DMS114 treated with DMSO at 0.1 percent for 48 hours (cell line): ENCODE measurements around the gene DNM2.
"Not testable (repeated sequence)": the region's sequence is repeated elsewhere in the genome, so short reads cannot be mapped to it uniquely, and the experiment has no call there.

Source experiments
- DNase-seq: peaks from one replicate; lab custom pipeline; 2025; ENCODE audit not compliant: unreplicated experiment; lab: John Stamatoyannopoulos, UW

The DNM2 gene

GRCh38 chr19:10724573-10725071 lies 6.7 kb downstream of the DNM2 start:
- DNase-seq: no peak

GRCh38 chr19:10725415-10725814 lies 7.5 kb downstream of the DNM2 start:
- no peak for DNase-seq

GRCh38 chr19:10726268-10726667 lies 8.4 kb downstream of the DNM2 start:
- no peak for DNase-seq

GRCh38 chr19:10727685-10728201 lies 9.9 kb downstream of the DNM2 start:
- no peak for DNase-seq

GRCh38 chr19:10729411-10729810 lies 11.5 kb downstream of the DNM2 start:
- no peak for DNase-seq

GRCh38 chr19:10730932-10731331 lies 13.1 kb downstream of the DNM2 start:
- DNase-seq: no peak

GRCh38 chr19:10735741-10736140 lies 17.9 kb downstream of the DNM2 start:
- no peak for DNase-seq

- no peak for DNase-seq
Observed at GRCh38 chr19:10736189-10736588, 18.3 kb downstream of the DNM2 start.

GRCh38 chr19:10736916-10737551 lies 19.2 kb downstream of the DNM2 start:
- no peak for DNase-seq

- no peak for DNase-seq
Observed at GRCh38 chr19:10737722-10738121, 19.8 kb downstream of the DNM2 start.

GRCh38 chr19:10740798-10741197 lies 22.9 kb downstream of the DNM2 start:
- DNase-seq: no peak

- DNase-seq: no peak
Observed at GRCh38 chr19:10742476-10742875, 24.6 kb downstream of the DNM2 start.

GRCh38 chr19:10744253-10744798 lies 26.4 kb downstream of the DNM2 start:
- no peak for DNase-seq

- no peak for DNase-seq
Observed at GRCh38 chr19:10744801-10745293, 27.0 kb downstream of the DNM2 start.

GRCh38 chr19:10746437-10746836 lies 28.6 kb downstream of the DNM2 start:
- DNase-seq: not testable (repeated sequence)

GRCh38 chr19:10747271-10747670 lies 29.4 kb downstream of the DNM2 start:
- DNase-seq: no peak

GRCh38 chr19:10747674-10748073 lies 29.8 kb downstream of the DNM2 start:
- no peak for DNase-seq

GRCh38 chr19:10748195-10748926 lies 30.5 kb downstream of the DNM2 start:
- DNase-seq: no peak

GRCh38 chr19:10748927-10749434 lies 31.1 kb downstream of the DNM2 start:
- DNase-seq: no peak

- no peak for DNase-seq
Observed at GRCh38 chr19:10749435-10750384, 31.8 kb downstream of the DNM2 start.
